Fibroblast of mammary gland (primary cell): ENCODE results near the gene SCRT2.
"Not testable (repeated sequence)": the region's sequence is repeated elsewhere in the genome, so short reads cannot be mapped to it uniquely, and the experiment has no call there.

Experiments used
- DNase-seq: peaks from one replicate; pipeline ENCODE4 v3.0.0-alpha.2; 2010; ENCODE audit warnings: low read depth
- H3K4me3 ChIP-seq: 2 replicates; pipeline ENCODE4 v1.5.1; 2011; ENCODE audit warnings: low read depth, mild to moderate bottlenecking, low read length, moderate library complexity; ENCODE audit not compliant: control insufficient read depth
- CTCF ChIP-seq: conservative IDR thresholded peaks from 2 replicates; pipeline ENCODE4 v1.5.1; 2011; ENCODE audit warnings: low read depth, low read length, inconsistent platforms; ENCODE audit not compliant: control insufficient read depth, insufficient read depth

The SCRT2 gene

GRCh38 chr20:694496-694895, 18.9 kb upstream of the SCRT2 start:
- DNase-seq, result no peak
- TF ChIP-seq CTCF, result no peak

GRCh38 chr20:693786-694185, 18.2 kb upstream of the SCRT2 start:
- H3K4me3 ChIP-seq, DNase-seq: not testable (repeated sequence)

More at GRCh38 chr20:694496-694895, 18.9 kb upstream of the SCRT2 start:
- H3K4me3 ChIP-seq, result no peak overlapping the region

- no peak overlapping the region for H3K4me3 ChIP-seq
- DNase-seq, result no peak
- TF ChIP-seq CTCF, result no peak
Measured at GRCh38 chr20:692044-692443, 16.4 kb upstream of the SCRT2 start.

GRCh38 chr20:689947-690346, 14.3 kb upstream of the SCRT2 start:
- no peak for TF ChIP-seq CTCF
- H3K4me3 ChIP-seq, result no peak overlapping the region
- DNase-seq, result no peak

- DNase-seq, result no peak
- H3K4me3 ChIP-seq, result no peak overlapping the region
- no peak for TF ChIP-seq CTCF
Measured at GRCh38 chr20:689348-689747, 13.7 kb upstream of the SCRT2 start.

GRCh38 chr20:688809-689212, 13.2 kb upstream of the SCRT2 start:
- H3K4me3 ChIP-seq, result no peak overlapping the region
- peak; percentile 15 for DNase-seq
- TF ChIP-seq CTCF, result no peak

- DNase-seq, result no peak
- TF ChIP-seq CTCF, result no peak
- H3K4me3 ChIP-seq, result no peak overlapping the region
Measured at GRCh38 chr20:687468-688203, 12.0 kb upstream of the SCRT2 start.
